Muscle of back (tissue), 10 donors: ENCODE data around the gene LRFN3. TPM values are rescaled to one million over a fixed set of nuclear protein-coding genes. Genes with fewer than 3 reads are reported as not detected.

ENCODE experiments used
- polyA plus RNA-seq, 10 donors: library from polyadenylated mRNA; unstranded; fragments of 120-200 nt; gene quantifications; one replicate each; pipeline ENCODE4 v1.2.1, GENCODE V29; 2013; ENCODE audit not compliant: insufficient read length in 10 of 10

Gene LRFN3
- polyA plus RNA-seq, 10 donors: 4.4 to 13.1 (median 7.6) TPM

Other genes with a start within 250 kb of the LRFN3 start
- under 1 TPM in 5 of 10 donors, not detected in 5; 0.08 to 0.59 (median 0.25) TPM for gene ZBTB32, start 231.8 kb upstream of the LRFN3 start, polyA plus RNA-seq
- gene KMT2B, start 218.4 kb upstream of the LRFN3 start, polyA plus RNA-seq: 10 to 100 TPM; 17.6 to 26.1 (median 23.0) TPM
- gene IGFLR1, start 193.9 kb upstream of the LRFN3 start, polyA plus RNA-seq: 1 to 10 TPM; 2.2 to 4.1 (median 3.3) TPM
- 10 to 100 TPM; 10.4 to 15.6 (median 12.7) TPM for gene U2AF1L4, start 191.0 kb upstream of the LRFN3 start, polyA plus RNA-seq
- gene PSENEN, start 190.7 kb upstream of the LRFN3 start, polyA plus RNA-seq: 10 to 100 TPM; 32.5 to 41.0 (median 37.1) TPM
- 10 to 100 TPM in 4 of 10 donors, 1 to 10 TPM in 6; 7.9 to 13.1 (median 9.6) TPM for gene LIN37, start 187.8 kb upstream of the LRFN3 start, polyA plus RNA-seq
- gene HSPB6, start 179.3 kb upstream of the LRFN3 start, polyA plus RNA-seq: 100 to 1,000 TPM; 193 to 769 (median 611) TPM
- 10 to 100 TPM in 8 of 10 donors, 1 to 10 TPM in 2; 9.5 to 15.2 (median 11.6) TPM for gene PROSER3, start 178.2 kb upstream of the LRFN3 start, polyA plus RNA-seq
- gene ARHGAP33, start 160.8 kb upstream of the LRFN3 start, polyA plus RNA-seq: 10 to 100 TPM in 7 of 10 donors, 1 to 10 TPM in 3; 7.1 to 24.1 (median 14.5) TPM
- gene PRODH2, start 123.5 kb upstream of the LRFN3 start, polyA plus RNA-seq: not detected
- under 1 TPM in 8 of 10 donors, not detected in 2; 0.09 to 0.52 (median 0.15) TPM for gene NPHS1, start 83.9 kb upstream of the LRFN3 start, polyA plus RNA-seq
- 1 to 10 TPM in 1 of 10 donors, under 1 TPM in 9; 0.18 to 1.1 (median 0.33) TPM for gene KIRREL2, start 79.5 kb upstream of the LRFN3 start, polyA plus RNA-seq
- gene APLP1, start 67.8 kb upstream of the LRFN3 start, polyA plus RNA-seq: 10 to 100 TPM in 1 of 10 donors, 1 to 10 TPM in 9; 3.8 to 12.7 (median 5.9) TPM
- gene NFKBID, start 35.8 kb upstream of the LRFN3 start, polyA plus RNA-seq: 1 to 10 TPM; 1.1 to 3.1 (median 1.7) TPM
- gene HCST, start 33.8 kb upstream of the LRFN3 start, polyA plus RNA-seq: 10 to 100 TPM in 1 of 10 donors, 1 to 10 TPM in 9; 3.7 to 11.6 (median 5.3) TPM
- 10 to 100 TPM; 11.6 to 22.8 (median 16.9) TPM for gene TYROBP, start 28.1 kb upstream of the LRFN3 start, polyA plus RNA-seq
- 10 to 100 TPM in 9 of 10 donors, 1 to 10 TPM in 1; 9.4 to 13.8 (median 11.4) TPM for gene SDHAF1, start 58.8 kb downstream of the LRFN3 start, polyA plus RNA-seq
- gene SYNE4, start 72.4 kb downstream of the LRFN3 start, polyA plus RNA-seq: 1 to 10 TPM in 1 of 10 donors, under 1 TPM in 8, not detected in 1; 0.12 to 1.0 (median 0.46) TPM
- 10 to 100 TPM in 1 of 10 donors, 1 to 10 TPM in 9; 5.5 to 10.4 (median 7.9) TPM for gene ALKBH6, start 77.8 kb downstream of the LRFN3 start, polyA plus RNA-seq
- gene CLIP3, start 96.5 kb downstream of the LRFN3 start, polyA plus RNA-seq: 10 to 100 TPM; 13.8 to 22.7 (median 18.7) TPM
- 1 to 10 TPM; 7.2 to 9.9 (median 7.6) TPM for gene THAP8, start 117.9 kb downstream of the LRFN3 start, polyA plus RNA-seq
- 1 to 10 TPM; 2.5 to 3.9 (median 3.2) TPM for gene WDR62, start 118.5 kb downstream of the LRFN3 start, polyA plus RNA-seq
- not detected for gene OVOL3, start 174.8 kb downstream of the LRFN3 start, polyA plus RNA-seq
- gene POLR2I, start 178.5 kb downstream of the LRFN3 start, polyA plus RNA-seq: 10 to 100 TPM; 26.4 to 47.8 (median 40.6) TPM
- gene TBCB, start 179.1 kb downstream of the LRFN3 start, polyA plus RNA-seq: 100 to 1,000 TPM in 1 of 10 donors, 10 to 100 TPM in 9; 64.6 to 101 (median 79.3) TPM
- gene CAPNS1, start 203.7 kb downstream of the LRFN3 start, polyA plus RNA-seq: 100 to 1,000 TPM; 460 to 557 (median 508) TPM
- 100 to 1,000 TPM; 182 to 264 (median 219) TPM for gene COX7A1, start 216.1 kb downstream of the LRFN3 start, polyA plus RNA-seq